Sigmoid colon (tissue), 4 donors: ENCODE data around the gene COBLL1.

Experiments used
- CTCF ChIP-seq, 4 experiments: fragments of 450-650 bp in 3 of 4; fragments of 200-600 bp in 1 of 4; IDR thresholded peaks; one replicate each; pipeline ENCODE4 v1.5.1; 2016 to 2019; ENCODE audit warnings: antibody characterized with exemption in 4 of 4, mild to moderate bottlenecking in 3 of 4, moderate library complexity in 2 of 4
- EP300 ChIP-seq, 4 donors: sonication (generic); formaldehyde crosslinking; IDR thresholded peaks; one replicate each; pipeline ENCODE4 v1.6.1; 2017; ENCODE audit warnings: antibody characterized with exemption in 4 of 4
- POLR2A ChIP-seq, 2 donors: fragments of 450-650 bp; IDR thresholded peaks; one replicate each; pipeline ENCODE4 v1.6.1; 2016; ENCODE audit warnings: antibody characterized with exemption in 2 of 2, mild to moderate bottlenecking in 2 of 2, moderate library complexity in 2 of 2
- POLR2AphosphoS5 ChIP-seq, 4 donors: sonication (generic); formaldehyde crosslinking; IDR thresholded peaks; one replicate each; pipeline ENCODE4 v1.6.1; 2017; ENCODE audit warnings: antibody characterized with exemption in 4 of 4

- no peak for TF ChIP-seq CTCF (IDR thresholded peaks at IDR 0.05)
- no peak for TF ChIP-seq POLR2A (IDR thresholded peaks at IDR 0.05)
- no peak for TF ChIP-seq POLR2AphosphoS5 (IDR thresholded peaks at IDR 0.05)
- no peak for TF ChIP-seq EP300 (IDR thresholded peaks at IDR 0.05)
Measured at GRCh38 chr2:164843346-164843911, 1.8 kb upstream of the COBLL1 start.
